Choroid plexus epithelial cell (primary cell): ENCODE results near the gene XG.
"Not testable (repeated sequence)": the region's sequence is repeated elsewhere in the genome, so short reads cannot be mapped to it uniquely, and the experiment has no call there.

Experiments used
- DNase-seq: peaks from one replicate; pipeline ENCODE4 v3.0.0-alpha.2; 2010; ENCODE audit warnings: low read depth
- H3K4me3 ChIP-seq: 2 replicates; pipeline ENCODE4 v1.5.1; 2011; ENCODE audit warnings: low read depth, mild to moderate bottlenecking, control low read depth, low read length, moderate library complexity
- TF ChIP-seq, protein P1 (sequence below): conservative IDR thresholded peaks from 2 replicates; pipeline ENCODE4 v1.5.1; 2011; ENCODE audit warnings: low read depth, mild to moderate bottlenecking, control low read depth, inconsistent platforms, low read length, moderate library complexity

The XG gene, protein sequence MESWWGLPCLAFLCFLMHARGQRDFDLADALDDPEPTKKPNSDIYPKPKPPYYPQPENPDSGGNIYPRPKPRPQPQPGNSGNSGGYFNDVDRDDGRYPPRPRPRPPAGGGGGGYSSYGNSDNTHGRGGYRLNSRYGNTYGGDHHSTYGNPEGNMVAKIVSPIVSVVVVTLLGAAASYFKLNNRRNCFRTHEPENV

DNA sequence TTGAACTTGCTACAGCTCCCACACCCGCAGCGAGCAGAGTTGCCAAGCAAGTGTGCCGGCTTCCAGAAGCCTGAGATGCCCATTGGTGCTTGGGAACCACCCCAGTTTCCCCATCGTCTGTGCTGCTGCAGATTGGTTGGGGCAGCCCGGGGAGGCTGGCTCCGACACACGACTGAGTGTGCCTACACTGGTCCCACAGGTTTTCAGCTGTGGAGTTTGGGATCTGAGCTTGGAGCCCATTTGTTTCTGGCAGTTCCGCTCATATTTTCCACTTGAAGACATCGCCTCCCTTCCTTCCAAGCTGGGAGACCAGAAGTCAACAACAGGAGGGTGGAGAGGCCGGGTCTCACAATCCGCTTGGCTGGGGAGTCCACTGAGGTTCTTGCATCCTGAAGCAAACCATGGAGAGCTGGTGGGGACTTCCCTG, at the start of gene XG:
Gene XG, plus strand, starts transcription at position 167 of the 427 bp plus-strand sequence. Its CDS starts 235 bp downstream, at position 402.
- H3K4me3 ChIP-seq, DNase-seq: not testable (repeated sequence)

DNA sequence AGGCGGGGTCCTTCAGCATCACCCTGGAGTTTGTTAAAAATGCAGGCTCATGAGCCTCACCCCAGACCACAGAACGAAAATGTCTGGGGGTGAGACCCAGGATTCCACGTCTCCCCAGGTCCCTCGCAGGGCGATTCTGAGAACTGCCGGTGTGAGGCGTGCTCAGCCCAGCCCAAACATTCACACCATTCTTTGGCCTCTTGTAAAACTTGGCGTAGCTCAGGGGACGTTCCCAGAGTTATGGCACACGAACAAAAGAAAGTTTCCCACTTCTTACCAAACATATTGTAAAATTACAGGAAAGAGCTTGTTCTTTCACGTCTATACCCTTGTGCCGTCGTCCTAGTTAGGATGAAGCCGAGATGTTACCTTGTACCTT, 47.9 kb upstream of the XG start:
- DNase-seq, result peak; percentile 61
- H3K4me3 ChIP-seq, result no peak overlapping the region
- TF ChIP-seq, protein P1, sequence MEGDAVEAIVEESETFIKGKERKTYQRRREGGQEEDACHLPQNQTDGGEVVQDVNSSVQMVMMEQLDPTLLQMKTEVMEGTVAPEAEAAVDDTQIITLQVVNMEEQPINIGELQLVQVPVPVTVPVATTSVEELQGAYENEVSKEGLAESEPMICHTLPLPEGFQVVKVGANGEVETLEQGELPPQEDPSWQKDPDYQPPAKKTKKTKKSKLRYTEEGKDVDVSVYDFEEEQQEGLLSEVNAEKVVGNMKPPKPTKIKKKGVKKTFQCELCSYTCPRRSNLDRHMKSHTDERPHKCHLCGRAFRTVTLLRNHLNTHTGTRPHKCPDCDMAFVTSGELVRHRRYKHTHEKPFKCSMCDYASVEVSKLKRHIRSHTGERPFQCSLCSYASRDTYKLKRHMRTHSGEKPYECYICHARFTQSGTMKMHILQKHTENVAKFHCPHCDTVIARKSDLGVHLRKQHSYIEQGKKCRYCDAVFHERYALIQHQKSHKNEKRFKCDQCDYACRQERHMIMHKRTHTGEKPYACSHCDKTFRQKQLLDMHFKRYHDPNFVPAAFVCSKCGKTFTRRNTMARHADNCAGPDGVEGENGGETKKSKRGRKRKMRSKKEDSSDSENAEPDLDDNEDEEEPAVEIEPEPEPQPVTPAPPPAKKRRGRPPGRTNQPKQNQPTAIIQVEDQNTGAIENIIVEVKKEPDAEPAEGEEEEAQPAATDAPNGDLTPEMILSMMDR, result peak; percentile 39

DNA sequence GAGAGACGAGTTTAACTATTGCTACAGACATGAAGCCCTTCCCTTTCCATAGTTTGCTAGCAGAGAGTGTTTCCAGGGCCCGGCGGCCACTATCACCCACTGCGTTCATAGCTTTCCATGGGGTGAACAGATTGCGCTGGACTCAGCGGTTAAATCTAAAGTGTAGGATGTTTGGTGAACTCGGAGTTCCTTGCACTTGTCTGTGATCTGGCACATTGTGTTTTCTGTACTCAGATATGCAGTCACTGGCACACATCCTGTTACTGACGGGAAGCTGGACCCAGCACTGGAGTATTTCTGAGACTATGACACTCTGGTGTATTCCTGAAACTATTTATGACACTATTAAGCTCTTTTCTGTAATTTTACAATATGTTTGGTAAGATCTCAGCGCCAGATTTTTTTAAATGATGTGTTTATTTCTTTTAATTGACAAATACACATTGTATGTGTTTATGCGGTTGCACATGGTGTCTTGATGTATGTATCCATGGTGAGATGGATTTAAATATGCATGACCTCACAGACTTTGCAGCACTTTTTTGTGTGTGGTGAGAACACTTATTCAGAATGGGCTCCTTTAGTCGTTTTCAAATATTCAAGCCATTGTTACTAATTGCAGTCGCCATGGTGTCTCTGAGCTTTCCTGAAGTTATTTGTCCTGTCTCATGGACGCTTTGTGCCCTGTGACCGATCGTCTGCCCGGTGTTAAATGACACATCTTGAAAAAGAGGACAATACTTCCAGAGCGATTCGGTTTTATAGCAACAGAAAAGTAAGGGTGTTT, 46.6 kb upstream of the XG start:
- DNase-seq, result peak; percentile 49
- TF ChIP-seq, protein P1, result no peak
- H3K4me3 ChIP-seq, result no peak overlapping the region

DNA sequence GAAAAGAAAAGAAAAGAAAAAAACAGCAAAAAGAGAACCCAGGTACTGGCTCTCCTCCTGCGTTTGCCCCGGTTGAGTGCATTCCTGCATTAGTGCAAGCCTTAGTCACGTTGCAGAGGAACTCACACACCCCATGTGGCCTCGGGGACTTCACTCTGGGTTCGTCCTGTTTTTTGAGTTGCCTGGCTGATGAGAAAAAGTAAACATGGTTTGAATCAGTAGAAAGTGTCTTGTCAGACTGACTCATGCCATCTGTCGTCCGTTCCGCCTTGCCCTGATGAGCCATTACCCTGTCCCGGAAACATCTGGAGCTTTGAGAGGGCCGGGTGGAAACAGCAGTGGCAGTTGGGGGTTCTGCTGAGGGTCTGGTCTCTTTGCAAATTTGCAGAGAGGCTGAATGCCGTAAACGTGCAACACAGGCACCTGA, 44.5 kb upstream of the XG start:
- TF ChIP-seq, protein P1, result peak; percentile 3
- no peak overlapping the region for H3K4me3 ChIP-seq
- peak; percentile 88 for DNase-seq

DNA sequence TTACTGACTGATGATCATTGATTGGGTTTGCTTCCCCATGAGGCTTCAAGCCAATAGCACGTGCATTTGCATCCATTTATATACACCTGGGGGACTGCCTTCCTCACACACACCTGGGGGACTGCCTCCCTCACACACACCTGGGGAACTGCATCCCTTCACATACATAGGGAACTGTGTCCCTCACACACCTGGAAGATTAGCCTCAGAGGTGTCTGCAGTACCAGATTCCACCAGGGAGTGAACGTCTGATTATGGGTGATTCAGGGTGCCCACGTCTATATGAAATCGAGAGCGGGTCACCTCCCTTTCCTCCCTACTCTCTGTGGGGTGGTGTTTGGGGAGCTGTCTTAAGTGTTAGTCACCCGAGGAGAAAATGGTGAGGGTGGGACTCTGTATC, 43.8 kb upstream of the XG start:
- H3K4me3 ChIP-seq, result no peak overlapping the region
- TF ChIP-seq, protein P1, result peak; percentile 20
- no peak for DNase-seq

DNA sequence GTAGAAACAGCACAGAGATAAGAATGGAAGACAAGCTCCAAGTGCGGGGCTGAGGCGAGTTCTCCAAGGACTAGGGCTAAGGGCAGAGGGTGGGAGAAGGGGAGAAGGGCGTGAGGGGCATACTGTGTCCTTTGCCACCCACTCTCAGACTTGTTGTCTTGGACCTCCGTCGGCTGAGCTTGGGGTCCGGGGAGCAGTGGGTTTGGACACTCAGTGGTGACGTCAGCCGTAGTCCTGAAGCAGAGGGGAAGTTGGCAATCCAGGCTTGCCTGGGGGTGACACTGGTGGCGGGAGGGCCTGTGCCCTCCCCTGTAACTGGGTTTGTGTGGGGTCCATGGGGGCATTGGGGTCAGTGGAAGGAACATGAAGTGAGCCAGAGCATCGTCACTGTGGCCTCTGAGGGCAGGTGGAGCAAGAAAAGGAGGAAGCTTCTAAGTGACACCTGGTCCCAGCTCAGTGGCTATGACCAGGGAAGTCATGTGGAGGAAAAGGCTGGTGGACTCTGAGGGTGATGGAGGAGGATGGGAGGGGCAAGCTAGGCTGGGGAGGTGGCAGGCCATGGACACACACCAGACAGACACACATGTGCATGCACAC, 43.1 kb upstream of the XG start:
- no peak for DNase-seq
- TF ChIP-seq, protein P1, result no peak
- H3K4me3 ChIP-seq, result no peak overlapping the region

DNA sequence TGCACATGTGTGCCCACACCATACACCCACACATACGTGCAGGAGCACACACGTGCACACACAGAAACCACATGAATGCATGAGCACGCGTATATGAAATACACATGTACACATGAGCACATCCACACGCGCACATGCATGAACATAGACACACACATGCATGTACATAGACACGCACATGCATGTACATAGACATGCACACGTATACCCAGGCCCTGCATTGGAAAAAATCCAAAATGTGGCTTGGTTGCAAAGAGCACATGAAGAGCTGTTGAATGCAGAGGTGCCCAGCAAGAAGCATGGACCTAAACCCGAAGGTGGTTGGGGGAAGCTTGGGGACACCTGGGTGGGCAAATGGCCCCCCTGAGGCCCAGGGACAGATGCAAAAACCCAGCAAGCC, 42.3 kb upstream of the XG start:
- H3K4me3 ChIP-seq, result peak overlapping the region; percentile 32
- TF ChIP-seq, protein P1, result no peak
- DNase-seq, result no peak
